ENCODE data around the gene HTR3B.
"Not testable (repeated sequence)": the region's sequence is repeated elsewhere in the genome, so short reads cannot be mapped to it uniquely, and the experiment has no call there.

HTR3B gene

GRCh38 chr11:113881856-113882255 lies 22.7 kb upstream of the HTR3B start:
- no peak for DNase-seq (ENCODE audit: low read depth in 4 of 4, low spot score in 1 of 4)

- no peak for DNase-seq (ENCODE audit: low read depth in 4 of 4, low spot score in 1 of 4)
Measured at GRCh38 chr11:113884361-113884836, 20.2 kb upstream of the HTR3B start.

GRCh38 chr11:113885897-113886296 lies 18.7 kb upstream of the HTR3B start:
- no peak for DNase-seq (ENCODE audit: low read depth in 4 of 4, low spot score in 1 of 4)

- DNase-seq (ENCODE audit: low read depth in 4 of 4, low spot score in 1 of 4) = no peak
Measured at GRCh38 chr11:113888848-113889247, 15.7 kb upstream of the HTR3B start.

GRCh38 chr11:113894421-113894996 lies 10.1 kb upstream of the HTR3B start:
- no peak for DNase-seq (ENCODE audit: low read depth in 4 of 4, low spot score in 1 of 4)

GRCh38 chr11:113895367-113896155 lies 9.0 kb upstream of the HTR3B start:
- DNase-seq (ENCODE audit: low read depth in 4 of 4, low spot score in 1 of 4) = no peak

GRCh38 chr11:113896156-113896879 lies 8.3 kb upstream of the HTR3B start:
- no peak for DNase-seq (ENCODE audit: low read depth in 4 of 4, low spot score in 1 of 4)

- no peak for DNase-seq (ENCODE audit: low read depth in 4 of 4, low spot score in 1 of 4)
Measured at GRCh38 chr11:113901141-113901540, 3.5 kb upstream of the HTR3B start.

GRCh38 chr11:113906038-113906437 lies 1.4 kb downstream of the HTR3B start:
- DNase-seq (ENCODE audit: low read depth in 4 of 4, low spot score in 1 of 4) = no peak

GRCh38 chr11:113906516-113906915 lies 1.9 kb downstream of the HTR3B start:
- no peak for DNase-seq (ENCODE audit: low read depth in 4 of 4, low spot score in 1 of 4)

- no peak for DNase-seq (ENCODE audit: low read depth in 4 of 4, low spot score in 1 of 4)
Measured at GRCh38 chr11:113907152-113907551, 2.6 kb downstream of the HTR3B start.

GRCh38 chr11:113907681-113908080 lies 3.1 kb downstream of the HTR3B start:
- DNase-seq (ENCODE audit: low read depth in 4 of 4, low spot score in 1 of 4) = no peak

- no peak for DNase-seq (ENCODE audit: low read depth in 4 of 4, low spot score in 1 of 4)
Measured at GRCh38 chr11:113908098-113908497, 3.5 kb downstream of the HTR3B start.

GRCh38 chr11:113911491-113911890 lies 6.9 kb downstream of the HTR3B start:
- not testable (repeated sequence) for DNase-seq (ENCODE audit: low read depth in 4 of 4, low spot score in 1 of 4)

- DNase-seq (ENCODE audit: low read depth in 4 of 4, low spot score in 1 of 4) = no peak
Measured at GRCh38 chr11:113923572-113923971, 19.0 kb downstream of the HTR3B start.

- no peak for DNase-seq (ENCODE audit: low read depth in 4 of 4, low spot score in 1 of 4)
Measured at GRCh38 chr11:113926273-113927197, 21.9 kb downstream of the HTR3B start.

- DNase-seq (ENCODE audit: low read depth in 4 of 4, low spot score in 1 of 4) = no peak
Measured at GRCh38 chr11:113928311-113928710, 23.7 kb downstream of the HTR3B start.

GRCh38 chr11:113932788-113933187 lies 28.2 kb downstream of the HTR3B start:
- DNase-seq (ENCODE audit: low read depth in 4 of 4, low spot score in 1 of 4) = no peak

- DNase-seq (ENCODE audit: low read depth in 4 of 4, low spot score in 1 of 4) = not testable (repeated sequence)
Measured at GRCh38 chr11:113934193-113934592, 29.6 kb downstream of the HTR3B start.

GRCh38 chr11:113934761-113935160 lies 30.2 kb downstream of the HTR3B start:
- no peak for DNase-seq (ENCODE audit: low read depth in 4 of 4, low spot score in 1 of 4)

GRCh38 chr11:113935858-113936257 lies 31.3 kb downstream of the HTR3B start:
- DNase-seq (ENCODE audit: low read depth in 4 of 4, low spot score in 1 of 4) = no peak
